ACHN (cell line): Measurements from ENCODE around the gene OFD1.

Source experiments
- DNase-seq: peaks from one replicate; pipeline ENCODE4 v3.0.0-alpha.2; 2015
- in situ Hi-C: cut with HindIII; loops from 2 replicates; pipeline ENCODE4 v1.10.0; 2017; ENCODE audit warnings: low sequenced_read_pairs, low pct_ligation_motif_present, low pct_unique_long_range_greater_than_20kb

Gene OFD1

GRCh38 chrX:13778916-13779315, 44.4 kb downstream of the OFD1 start:
- in situ Hi-C loops = no loop called here
- no peak for DNase-seq

DNA sequence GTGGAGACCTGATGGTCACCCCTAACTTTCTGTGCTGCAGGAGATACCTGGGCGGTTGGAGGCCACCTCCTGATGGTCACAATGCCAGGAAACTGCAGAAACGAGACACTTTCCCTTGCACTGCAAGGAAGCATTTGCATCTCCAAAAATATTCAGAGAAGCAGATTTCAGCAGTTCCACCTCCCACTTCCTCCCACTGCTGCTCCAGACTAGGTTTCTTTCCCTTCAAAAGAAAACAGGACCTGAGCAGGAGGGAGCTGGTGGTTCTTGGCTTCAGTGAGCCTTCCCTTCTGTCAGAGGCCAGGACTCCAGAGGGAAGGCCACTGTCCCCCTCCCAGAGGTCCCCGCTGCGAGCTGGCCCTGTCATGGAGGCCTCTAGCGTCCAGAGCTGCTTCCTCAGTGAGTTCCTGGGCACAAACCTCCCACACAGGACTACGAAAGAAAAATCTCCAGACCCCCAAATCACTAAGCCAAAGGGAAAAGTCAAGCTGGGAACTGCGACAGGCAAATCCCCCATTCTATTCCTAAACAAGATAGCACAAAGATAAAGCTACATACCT, 46.4 kb downstream of the OFD1 start:
- in situ Hi-C loops = no loop called here
- no peak for DNase-seq

GRCh38 chrX:13786048-13786447, 51.5 kb downstream of the OFD1 start:
- in situ Hi-C loops = no loop called here
- no peak for DNase-seq

- in situ Hi-C loops = no loop called here
- no peak for DNase-seq
Measured at GRCh38 chrX:13790206-13791131, 55.9 kb downstream of the OFD1 start.

GRCh38 chrX:13791145-13791544, 56.6 kb downstream of the OFD1 start:
- no peak for DNase-seq
- in situ Hi-C loops = no loop called here

GRCh38 chrX:13791559-13791958, 57.0 kb downstream of the OFD1 start:
- no peak for DNase-seq
- in situ Hi-C loops = no loop called here

- in situ Hi-C loops = no loop called here
- no peak for DNase-seq
Measured at GRCh38 chrX:13793897-13794296, 59.3 kb downstream of the OFD1 start.

DNA sequence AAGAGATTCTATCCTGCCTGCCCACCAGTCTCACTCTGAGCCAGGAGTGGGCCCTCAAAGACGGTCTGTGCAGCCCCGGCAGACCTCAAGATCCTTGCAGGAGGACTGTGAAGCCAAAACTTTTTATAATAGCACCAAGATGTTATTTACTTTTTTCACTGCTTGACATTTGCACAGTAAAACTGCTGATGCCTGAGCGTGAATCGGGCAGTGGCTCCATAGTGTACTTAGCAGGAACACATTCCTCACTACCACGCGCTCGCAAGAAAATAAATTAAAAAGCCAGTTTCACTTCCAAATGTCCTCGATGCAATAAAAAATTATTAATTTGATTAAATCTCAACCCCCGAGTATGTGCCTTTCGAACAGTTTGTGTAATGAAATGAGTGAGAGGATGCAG, 59.9 kb downstream of the OFD1 start:
- DNase-seq = no peak
- in situ Hi-C loops = no loop called here

- DNase-seq = no peak
- in situ Hi-C loops = no loop called here
Measured at GRCh38 chrX:13797512-13797911, 63.0 kb downstream of the OFD1 start.

GRCh38 chrX:13798184-13798583, 63.6 kb downstream of the OFD1 start:
- in situ Hi-C loops = no loop called here
- no peak for DNase-seq

- in situ Hi-C loops = no loop called here
- no peak for DNase-seq
Measured at GRCh38 chrX:13803116-13803515, 68.6 kb downstream of the OFD1 start.

DNA sequence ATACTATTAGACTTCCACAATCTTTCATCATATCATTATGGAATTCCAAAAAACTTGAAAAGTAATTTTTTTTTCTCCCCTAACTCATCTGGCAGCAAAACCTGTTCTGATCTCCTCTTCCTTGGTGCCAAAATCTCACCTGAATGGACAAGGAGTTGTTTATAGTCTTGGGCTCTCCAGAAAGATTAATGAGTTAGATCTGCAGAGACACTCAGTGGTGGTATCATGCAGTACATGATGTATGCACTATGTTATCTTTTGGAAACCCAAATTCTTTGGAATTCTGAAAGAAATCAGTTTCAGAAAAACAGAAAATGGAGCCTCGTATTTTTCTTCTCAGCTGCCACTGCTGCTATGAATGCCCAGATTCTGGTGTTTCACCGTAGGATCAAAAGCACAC, 70.7 kb downstream of the OFD1 start:
- no peak for DNase-seq
- in situ Hi-C loops = no loop called here

- DNase-seq = no peak
- in situ Hi-C loops = no loop called here
Measured at GRCh38 chrX:13808293-13808692, 73.7 kb downstream of the OFD1 start.

GRCh38 chrX:13808865-13809264, 74.3 kb downstream of the OFD1 start:
- no peak for DNase-seq
- in situ Hi-C loops = no loop called here

DNA sequence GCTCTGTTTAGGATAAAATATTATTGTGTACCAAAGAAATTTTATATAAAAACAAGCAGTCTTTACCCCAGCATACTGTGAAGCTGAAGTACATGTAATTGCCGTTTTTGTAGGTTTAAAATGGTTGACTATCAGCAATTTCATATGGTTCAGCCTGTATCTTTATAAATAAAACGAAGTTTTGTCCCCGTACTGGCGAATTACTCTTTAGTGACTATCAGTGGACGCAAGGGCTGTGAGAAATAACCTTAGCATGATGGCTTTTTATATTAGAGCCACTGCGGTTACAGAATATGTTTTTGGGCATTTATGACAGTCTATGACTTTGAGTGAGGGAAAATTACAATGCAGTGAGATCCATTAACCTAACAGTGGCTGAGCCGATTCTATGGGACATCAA, 81.1 kb downstream of the OFD1 start:
- no peak for DNase-seq
- in situ Hi-C loops = no loop called here

DNA sequence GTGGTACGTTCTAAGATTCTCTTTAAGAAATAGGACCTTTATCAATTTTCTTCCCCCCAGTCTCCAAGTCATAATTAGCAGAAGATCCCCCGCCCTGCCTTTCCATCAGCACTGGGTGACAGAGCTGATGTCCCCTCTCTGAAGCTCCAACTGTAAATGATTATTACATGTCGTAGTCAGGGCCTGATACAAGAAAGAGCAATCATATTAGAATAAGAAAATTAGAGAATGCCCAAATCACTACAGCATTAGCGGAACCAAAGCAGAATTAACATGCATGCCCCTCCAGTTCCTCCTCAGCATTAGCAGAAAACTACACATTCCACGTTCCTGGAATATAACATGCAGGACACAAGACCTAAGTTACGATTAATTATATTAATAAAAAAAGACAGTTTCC, 81.6 kb downstream of the OFD1 start:
- no peak for DNase-seq
- in situ Hi-C loops = no loop called here

GRCh38 chrX:13816643-13817627, 82.4 kb downstream of the OFD1 start, which contains the start of gene GPM6B:
TSS of gene GPM6B (minus strand) at chrX:13817093. CDS start at chrX:13816904, 189 bp downstream.
- in situ Hi-C loops = no loop called here
- DNase-seq = no peak
